HFFc6 (cell line): ENCODE data around the gene STX8. TPM values are rescaled to one million over a fixed set of nuclear protein-coding genes. Genes with fewer than 3 reads are reported as not detected.

Source experiments
- DNase-seq: peaks from one replicate; pipeline ENCODE4 v3.0.0-alpha.2; 2018
- H3K27ac Mint-ChIP-seq: 2 replicates; pipeline ENCODE4 v1.8.0; 2020; ENCODE audit warnings: mild to moderate bottlenecking, mixed read lengths
- H3K27me3 Mint-ChIP-seq: 2 replicates; pipeline ENCODE4 v1.8.0; 2021; ENCODE audit warnings: mild to moderate bottlenecking, moderate library complexity, mixed read lengths; ENCODE audit not compliant: insufficient read depth
- H3K36me3 Mint-ChIP-seq: 2 replicates; pipeline ENCODE4 v1.8.0; 2021; ENCODE audit warnings: low read depth, mixed read lengths
- H3K4me1 Mint-ChIP-seq: 2 replicates; pipeline ENCODE4 v1.8.0; 2020; ENCODE audit warnings: low read depth, mixed read lengths
- H3K4me3 Mint-ChIP-seq: 2 replicates; pipeline ENCODE4 v1.8.0; 2020; ENCODE audit warnings: mild to moderate bottlenecking, moderate library complexity, mixed read lengths
- H3K9me3 Mint-ChIP-seq: 2 replicates; pipeline ENCODE4 v1.8.0; 2020; ENCODE audit warnings: mild to moderate bottlenecking, mixed read lengths
- CTCF ChIP-seq: fragments of 200-600 bp; sonication (generic); IDR thresholded peaks from 2 replicates; pipeline ENCODE4 v1.5.0; 2021; ENCODE audit warnings: antibody characterized with exemption, mild to moderate bottlenecking
- total RNA-seq, 6 experiments: library from RNA; stranded (reverse); fragmentation: NEBNext Ultra II Directional; extraction: Animal tissue kit (Norgen Biotek cat#: 25700); gene quantifications; 2 replicates in 1 of 6; 3 replicates in 5 of 6; pipeline ENCODE4 v1.2.3, GENCODE V29; 2021

Gene STX8
- total RNA-seq, 6 experiments from 2014 or later = 48.9 to 73.8 (median 60.9) TPM

DNA sequence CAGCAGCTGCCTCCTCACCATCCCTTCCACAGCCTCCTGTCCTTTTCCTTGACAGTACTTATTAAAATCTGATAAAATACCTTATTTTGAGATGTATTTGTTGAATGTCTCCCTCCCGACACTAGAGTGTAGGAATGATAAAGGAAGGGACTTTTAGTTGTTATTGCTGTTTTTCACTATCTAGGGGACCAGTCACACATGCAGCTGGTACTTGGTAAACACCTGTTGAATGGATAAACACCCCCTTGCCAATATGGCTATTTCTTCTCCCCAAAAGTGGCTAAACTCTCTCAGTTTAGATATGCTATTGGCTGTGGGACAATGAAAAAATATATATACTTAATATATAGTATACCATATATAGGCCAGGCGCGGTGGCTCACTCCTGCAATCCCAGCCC, 96.7 kb downstream of the STX8 start:
- TF ChIP-seq CTCF = no peak
- DNase-seq = no peak
- H3K27ac Mint-ChIP-seq = no peak overlapping the region
- no peaks in the 10 kb centered on the region for H3K27me3 Mint-ChIP-seq
- H3K4me3 Mint-ChIP-seq = no peak overlapping the region
- H3K9me3 Mint-ChIP-seq = no peaks in the 10 kb centered on the region
- H3K4me1 Mint-ChIP-seq = peaks cover 5% of the 10 kb centered on the region
- peaks cover 3% of the 10 kb centered on the region; the same call in 1 of the 2 replicates for H3K36me3 Mint-ChIP-seq

- no peak overlapping the region for H3K4me3 Mint-ChIP-seq
- no peaks in the 10 kb centered on the region for H3K27me3 Mint-ChIP-seq
- no peak for DNase-seq
- H3K36me3 Mint-ChIP-seq = peaks cover 6% of the 10 kb centered on the region; the same call in 1 of the 2 replicates
- peaks cover 31% of the 10 kb centered on the region for H3K4me1 Mint-ChIP-seq
- no peak overlapping the region for H3K27ac Mint-ChIP-seq
- 0 out of 2 replicates have a peak, but pooled peaks cover 6% of the 10 kb centered on the region for H3K9me3 Mint-ChIP-seq
- no peak for TF ChIP-seq CTCF
Measured at GRCh38 chr17:9475101-9475658, 100.4 kb downstream of the STX8 start.

GRCh38 chr17:9473711-9474110, 101.9 kb downstream of the STX8 start:
- Mint-ChIP-seq H3K4me3 (peak overlapping the region; percentile 43; the same call in 1 of the 2 replicates), H3K27me3 (peaks cover under 1% of the 10 kb centered on the region; the same call in 1 of the 2 replicates), H3K27ac (peak overlapping the region; percentile 82), H3K4me1 (peaks cover 34% of the 10 kb centered on the region), H3K36me3 (peaks cover 6% of the 10 kb centered on the region; the same call in 1 of the 2 replicates), H3K9me3 (0 out of 2 replicates have a peak, but pooled peaks cover 6% of the 10 kb centered on the region)
- DNase-seq = peak; percentile 22
- no peak for TF ChIP-seq CTCF

DNA sequence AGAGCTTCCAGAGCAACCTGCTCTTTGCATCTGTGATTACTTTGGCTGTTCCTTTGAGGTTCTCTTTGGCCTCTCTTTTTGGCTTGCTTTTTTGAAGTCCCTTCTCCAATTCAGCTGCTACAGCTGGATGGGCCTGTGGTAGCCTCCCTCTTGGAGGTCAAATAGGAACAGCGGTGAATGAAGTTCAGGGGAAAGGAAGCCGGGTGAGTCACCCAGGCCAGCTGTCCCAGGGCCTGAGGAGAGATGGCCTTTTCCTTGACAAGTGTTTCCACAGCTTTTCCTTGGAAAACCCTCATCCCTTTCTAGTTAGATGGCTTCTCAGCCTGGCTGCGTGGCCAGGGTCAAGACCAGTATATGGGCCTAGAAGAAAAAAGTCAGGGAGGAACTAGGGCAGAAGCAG, 103.1 kb downstream of the STX8 start:
- peaks cover 34% of the 10 kb centered on the region for H3K4me1 Mint-ChIP-seq
- TF ChIP-seq CTCF = no peak
- no peak overlapping the region for H3K4me3 Mint-ChIP-seq
- H3K36me3 Mint-ChIP-seq = peaks cover 6% of the 10 kb centered on the region; the same call in 1 of the 2 replicates
- 0 out of 2 replicates have a peak, but pooled peaks cover 6% of the 10 kb centered on the region for H3K9me3 Mint-ChIP-seq
- peaks cover 1% of the 10 kb centered on the region; the same call in 1 of the 2 replicates for H3K27me3 Mint-ChIP-seq
- DNase-seq = no peak
- H3K27ac Mint-ChIP-seq = peak overlapping the region; percentile 61; the same call in 1 of the 2 replicates

- H3K4me3 Mint-ChIP-seq = no peak overlapping the region
- H3K27ac Mint-ChIP-seq = peak overlapping the region; percentile 61; the same call in 1 of the 2 replicates
- DNase-seq = peak; percentile 27
- 0 out of 2 replicates have a peak, but pooled peaks cover 6% of the 10 kb centered on the region for H3K9me3 Mint-ChIP-seq
- H3K36me3 Mint-ChIP-seq = peaks cover 6% of the 10 kb centered on the region; the same call in 1 of the 2 replicates
- TF ChIP-seq CTCF = no peak
- H3K4me1 Mint-ChIP-seq = peaks cover 34% of the 10 kb centered on the region
- peaks cover 1% of the 10 kb centered on the region; the same call in 1 of the 2 replicates for H3K27me3 Mint-ChIP-seq
Measured at GRCh38 chr17:9472094-9472493, 103.5 kb downstream of the STX8 start.
